Forelimb muscle (tissue), 1 donor: ENCODE data around the gene UBE4A. TPM values are rescaled to one million over a fixed set of nuclear protein-coding genes. Genes with fewer than 3 reads are reported as not detected.

ENCODE experiments used
- DNase-seq: peaks from one replicate; pipeline ENCODE4 v3.0.0-alpha.2; 2013; ENCODE audit warnings: low read depth
- polyA plus RNA-seq: library from polyadenylated mRNA; unstranded; fragments of 120-200 nt; gene quantifications from one replicate; pipeline ENCODE4 v1.2.1, GENCODE V29; 2013; ENCODE audit not compliant: insufficient read length

UBE4A gene
- polyA plus RNA-seq, 1 donor, result 21.2 TPM

GRCh38 chr11:118436639-118437207 is 77.3 kb downstream of the UBE4A start:
- DNase-seq, result no peak

- DNase-seq, result no peak
Measured at GRCh38 chr11:118437208-118438125, 78.1 kb downstream of the UBE4A start.

- DNase-seq, result peak; percentile 79
Measured at GRCh38 chr11:118438314-118438931, 79.0 kb downstream of the UBE4A start.

- no peak for DNase-seq
Measured at GRCh38 chr11:118439646-118440045, 80.2 kb downstream of the UBE4A start.

- no peak for DNase-seq
Measured at GRCh38 chr11:118441770-118442275, 82.4 kb downstream of the UBE4A start.

- DNase-seq, result no peak
Measured at GRCh38 chr11:118442301-118442700, 82.9 kb downstream of the UBE4A start.

- no peak for DNase-seq
Measured at GRCh38 chr11:118442908-118443589, 83.6 kb downstream of the UBE4A start.

- DNase-seq, result no peak
Measured at GRCh38 chr11:118443590-118444218, 84.3 kb downstream of the UBE4A start.

- no peak for DNase-seq
Measured at GRCh38 chr11:118447423-118447822, 88.0 kb downstream of the UBE4A start.

- no peak for DNase-seq
Measured at GRCh38 chr11:118448294-118448693, 88.9 kb downstream of the UBE4A start.

Other genes starting within 250 kb of the UBE4A start
- gene SCN4B, start 206.8 kb upstream of the UBE4A start, polyA plus RNA-seq, result 4.7 TPM
- 4.4 TPM for gene SCN2B, start 183.0 kb upstream of the UBE4A start, polyA plus RNA-seq
- 1.7 TPM for gene JAML, start 134.6 kb upstream of the UBE4A start, polyA plus RNA-seq
- gene MPZL3, start 107.2 kb upstream of the UBE4A start, polyA plus RNA-seq, result 0.58 TPM
- gene MPZL2, start 95.3 kb upstream of the UBE4A start, polyA plus RNA-seq, result 0.51 TPM
- gene CD3E, start 54.9 kb upstream of the UBE4A start, polyA plus RNA-seq, result 0.54 TPM
- not detected for gene CD3D, start 16.9 kb upstream of the UBE4A start, polyA plus RNA-seq
- 0.13 TPM for gene CD3G, start 15.3 kb upstream of the UBE4A start, polyA plus RNA-seq
- 416 TPM for gene ATP5MG, start 42.0 kb downstream of the UBE4A start, polyA plus RNA-seq
- gene KMT2A, start 76.9 kb downstream of the UBE4A start, polyA plus RNA-seq, result 28.7 TPM
- gene TTC36, start 167.9 kb downstream of the UBE4A start, polyA plus RNA-seq, result 2.4 TPM
- gene TMEM25, start 171.6 kb downstream of the UBE4A start, polyA plus RNA-seq, result 18.4 TPM
- 20.9 TPM for gene IFT46, start 206.3 kb downstream of the UBE4A start, polyA plus RNA-seq
- gene ARCN1, start 212.8 kb downstream of the UBE4A start, polyA plus RNA-seq, result 113 TPM
- gene PHLDB1, start 248.0 kb downstream of the UBE4A start, polyA plus RNA-seq, result 90.6 TPM